DND-41 (cell line): ENCODE results near the gene MAB21L4.

Source experiments
- CTCF ChIP-seq: IDR thresholded peaks from 2 replicates; pipeline ENCODE4 v1.5.1; 2012; ENCODE audit warnings: borderline replicate concordance, low read length, moderate library complexity, mild to moderate bottlenecking; ENCODE audit not compliant: poor library complexity, severe bottlenecking; ENCODE audit errors: extremely low read depth
- EZH2 ChIP-seq: IDR thresholded peaks from 3 replicates; pipeline ENCODE4 v1.6.1; 2012; ENCODE audit warnings: borderline replicate concordance, low read depth, mild to moderate bottlenecking, moderate library complexity, low read length, inconsistent platforms; ENCODE audit not compliant: severe bottlenecking

- TF ChIP-seq CTCF, result no peak
- TF ChIP-seq EZH2, result no peak
These were observed 3.6 kb downstream of the MAB21L4 start for GRCh38 chr2:240892356-240892755.
